B cell (primary cell): Measurements from ENCODE around the gene ONECUT3. TPM values are rescaled to one million over a fixed set of nuclear protein-coding genes. Genes with fewer than 3 reads are reported as not detected.

Experiments used
- ATAC-seq: fragments of 200-7000 bp; cut with Tn5 transposase; one replicate; pipeline ENCODE4 v1.10.0; 2021; ENCODE audit warnings: low read depth, mild to moderate bottlenecking, moderate number of reproducible peaks, moderate library complexity
- CTCF ChIA-PET: fragments of 350-600 bp; sonication (Branson Sonifier 250); formaldehyde crosslinking; loops from one replicate; lab custom pipeline; 2021; ENCODE audit warnings: antibody characterized with exemption, inconsistent platforms; lab: Charles Lee
- POLR2A ChIA-PET: fragments of 350-600 bp; sonication (Branson Sonifier 250); formaldehyde crosslinking; loops from one replicate; lab custom pipeline; 2021; ENCODE audit warnings: antibody characterized with exemption; lab: Charles Lee
- DNase-seq: peaks from one replicate; pipeline ENCODE4 v3.0.0; 2013
- H2AFZ ChIP-seq: 2 replicates; pipeline ENCODE4 v1.6.1; 2012; ENCODE audit warnings: mild to moderate bottlenecking, low read depth, low read length; ENCODE audit not compliant: insufficient read depth, poor library complexity, severe bottlenecking
- H3K27ac ChIP-seq, 2 donors: 1 replicate in 1 of 2; 2 replicates in 1 of 2; pipeline ENCODE4 v1.5.1; 2012 to 2013; ENCODE audit warnings: low read length in 2 of 2, mild to moderate bottlenecking in 2 of 2, moderate library complexity in 1 of 2
- H3K27me3 ChIP-seq, 4 experiments: fragments of 200-600 bp in 1 of 4; sonication (generic) in 1 of 4; replicated peaks in 1 of 4; 1 replicate in 2 of 4; 2 replicates in 2 of 4; pipeline versions ENCODE4 v1.6.1 to v1.7.0; 2013 to 2016; ENCODE audit warnings: low read length in 3 of 4, mild to moderate bottlenecking in 2 of 4, mixed read lengths in 1 of 4, moderate library complexity in 1 of 4; ENCODE audit not compliant: insufficient read depth in 4 of 4, control insufficient read depth in 3 of 4; ENCODE audit errors: control extremely low read depth in 1 of 4
- H3K36me3 ChIP-seq, 2 experiments: replicated peaks in 1 of 2; 1 replicate in 1 of 2; 2 replicates in 1 of 2; pipeline versions ENCODE4 v1.6.1 to v1.7.1; 2013; ENCODE audit warnings: low read length in 1 of 2; ENCODE audit not compliant: insufficient read depth in 2 of 2, control insufficient read depth in 1 of 2; ENCODE audit errors: control extremely low read depth in 1 of 2, extremely low read depth in 1 of 2
- H3K4me1 ChIP-seq, 2 donors: fragments of 200-600 bp in 1 of 2; sonication (generic) in 1 of 2; 1 replicate in 1 of 2; 2 replicates in 1 of 2; pipeline versions ENCODE4 v1.5.1 to v1.6.1; 2013 to 2017; ENCODE audit warnings: low read length in 2 of 2; ENCODE audit not compliant: control insufficient read depth in 2 of 2, insufficient read depth in 2 of 2
- H3K4me2 ChIP-seq: replicated peaks from 2 replicates; pipeline ENCODE3; 2012; ENCODE audit warnings: mild to moderate bottlenecking, low read depth, low read length; ENCODE audit not compliant: poor library complexity, severe bottlenecking
- H3K4me3 ChIP-seq, 5 experiments: fragments of 200-600 bp in 1 of 5; sonication (generic) in 1 of 5; 1 replicate in 3 of 5; 2 replicates in 2 of 5; pipeline versions ENCODE4 v1.5.1 to v1.7.0; 2011 to 2016; ENCODE audit warnings: low read length in 4 of 5, mild to moderate bottlenecking in 4 of 5, low read depth in 2 of 5, control low read depth in 1 of 5, moderate library complexity in 1 of 5; ENCODE audit not compliant: insufficient read depth in 1 of 5; ENCODE audit errors: control extremely low read depth in 1 of 5, extremely low read depth in 1 of 5
- H3K79me2 ChIP-seq: fragments of 200-600 bp; sonication (generic); one replicate; pipeline ENCODE4 v1.6.0; 2016; ENCODE audit warnings: low read length; ENCODE audit not compliant: control insufficient read depth, insufficient read depth
- H3K9ac ChIP-seq: fragments of 200-600 bp; sonication (generic); 2 replicates; pipeline ENCODE4 v1.6.1; 2017; ENCODE audit warnings: mild to moderate bottlenecking, low read length, moderate library complexity
- H3K9me3 ChIP-seq, 3 donors: one replicate each; pipeline versions ENCODE4 v1.6.1 to v1.7.1; 2013; ENCODE audit warnings: low read length in 2 of 3; ENCODE audit not compliant: control insufficient read depth in 2 of 3, insufficient read depth in 1 of 3; ENCODE audit errors: control extremely low read depth in 1 of 3
- H4K20me1 ChIP-seq: 2 replicates; pipeline ENCODE4 v1.6.0; 2012; ENCODE audit warnings: mild to moderate bottlenecking, low read length; ENCODE audit not compliant: insufficient read depth, control insufficient read depth, poor library complexity, severe bottlenecking
- H3K27ac Mint-ChIP-seq: one replicate; pipeline ENCODE4 v1.8.0; 2021; ENCODE audit warnings: mixed read lengths
- H3K27me3 Mint-ChIP-seq: one replicate; pipeline ENCODE4 v1.8.0; 2021; ENCODE audit warnings: mixed read lengths
- H3K4me1 Mint-ChIP-seq: one replicate; pipeline ENCODE4 v1.8.0; 2021; ENCODE audit warnings: mixed read lengths
- H3K4me3 Mint-ChIP-seq: one replicate; pipeline ENCODE4 v1.8.0; 2021; ENCODE audit warnings: mixed read lengths
- H3K9me3 Mint-ChIP-seq: one replicate; pipeline ENCODE4 v1.8.0; 2022; ENCODE audit warnings: mixed read lengths; ENCODE audit not compliant: insufficient read depth
- EZH2 ChIP-seq: IDR thresholded peaks from 2 replicates; pipeline ENCODE4 v1.6.1; 2012; ENCODE audit warnings: borderline replicate concordance, low read depth, mild to moderate bottlenecking, moderate library complexity, low read length; ENCODE audit not compliant: insufficient read depth, poor library complexity, severe bottlenecking
- WGBS: methylation state at CpG from one replicate; pipeline ENCODE4 v1.1.5; 2013; ENCODE audit warnings: missing lambda C conversion rate; ENCODE audit not compliant: insufficient coverage; 5-methylcytosine and 5-hydroxymethylcytosine counted together
- intact Hi-C: fragments of 100-400 bp; cut with micrococcal nuclease; formaldehyde crosslinking; loops from one replicate; pipeline ENCODE4 v1.10.0; 2022
- polyA plus RNA-seq: library from polyadenylated mRNA; depleted of rRNA; stranded (reverse); fragments of >200 nt; gene quantifications from 2 replicates; pipeline ENCODE4 v1.2.3, GENCODE V29; 2012
- total RNA-seq, 2 donors: library from RNA; stranded (reverse); fragments of 120-200 nt in 1 of 2; gene quantifications; 1 replicate in 1 of 2; 2 replicates in 1 of 2; pipeline versions ENCODE4 v1.2.3 to v1.2.4, GENCODE V29; 2013 to 2022
- TF ChIP-seq, protein P1 (sequence below): fragments of 200-600 bp; IDR thresholded peaks from one replicate; pipeline ENCODE4 v1.8.0; 2022; ENCODE audit warnings: antibody characterized with exemption, mild to moderate bottlenecking

Gene ONECUT3
- total and polyA plus RNA-seq, 2 donors (not counting 1 experiment from before 2014, with no cell fraction given): not detected

DNA sequence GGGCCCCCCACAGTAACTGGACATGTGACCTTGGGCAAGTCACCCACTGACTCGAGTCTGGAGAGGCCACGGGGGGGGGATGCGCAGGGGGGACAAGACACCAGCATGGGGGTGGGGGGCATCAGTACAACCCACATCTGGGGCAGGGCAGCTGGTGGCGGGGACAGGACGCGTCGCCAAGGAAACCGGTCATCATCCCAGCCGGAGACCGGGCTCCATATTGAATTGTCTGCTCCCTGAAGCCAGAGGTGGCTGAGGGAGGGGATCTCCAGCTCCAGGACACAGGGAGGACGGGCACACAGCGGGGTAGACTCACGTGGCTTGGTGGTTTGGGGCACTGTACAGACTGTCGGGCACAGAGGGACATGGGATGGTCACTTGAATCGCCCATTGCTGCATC lies 11.4 kb downstream of the ONECUT3 start:
- H3K27me3 Mint-ChIP-seq: peaks cover 55% of the 10 kb centered on the region

More for the DNA sequence above, 11.4 kb downstream of the ONECUT3 start:
- H3K4me2 ChIP-seq: no peak overlapping the region
- WGBS: 12% methylated on average over 15 of the region's 15 CpGs
- no peaks in the 10 kb centered on the region for H4K20me1 ChIP-seq
- POLR2A ChIA-PET: interaction anchor here (0.6 kb wide), 1 partner anchor 327 kb away, joined by 3 read pairs; no protein-coding TSS in a partner anchor
- ATAC-seq (no peak), DNase-seq (no peak)
- H3K36me3 ChIP-seq: no peaks in the 10 kb centered on the region
- no peak overlapping the region for H3K27ac ChIP-seq
- H3K4me1 ChIP-seq: peaks cover 16 to 34% of the 10 kb centered on the region in 2 donors
- Mint-ChIP-seq H3K9me3 (no peaks in the 10 kb centered on the region), H3K4me1 (peaks cover 4% of the 10 kb centered on the region), H3K4me3 (no peak overlapping the region), H3K27ac (no peak overlapping the region)
- intact Hi-C loops: loop anchor here (5.0 kb wide), 1 partner anchor 157 kb away; the partner anchor contains the start of gene UQCR11
- H2AFZ ChIP-seq: no peak overlapping the region
- TF ChIP-seq EZH2: no peak
- TF ChIP-seq, protein P1, sequence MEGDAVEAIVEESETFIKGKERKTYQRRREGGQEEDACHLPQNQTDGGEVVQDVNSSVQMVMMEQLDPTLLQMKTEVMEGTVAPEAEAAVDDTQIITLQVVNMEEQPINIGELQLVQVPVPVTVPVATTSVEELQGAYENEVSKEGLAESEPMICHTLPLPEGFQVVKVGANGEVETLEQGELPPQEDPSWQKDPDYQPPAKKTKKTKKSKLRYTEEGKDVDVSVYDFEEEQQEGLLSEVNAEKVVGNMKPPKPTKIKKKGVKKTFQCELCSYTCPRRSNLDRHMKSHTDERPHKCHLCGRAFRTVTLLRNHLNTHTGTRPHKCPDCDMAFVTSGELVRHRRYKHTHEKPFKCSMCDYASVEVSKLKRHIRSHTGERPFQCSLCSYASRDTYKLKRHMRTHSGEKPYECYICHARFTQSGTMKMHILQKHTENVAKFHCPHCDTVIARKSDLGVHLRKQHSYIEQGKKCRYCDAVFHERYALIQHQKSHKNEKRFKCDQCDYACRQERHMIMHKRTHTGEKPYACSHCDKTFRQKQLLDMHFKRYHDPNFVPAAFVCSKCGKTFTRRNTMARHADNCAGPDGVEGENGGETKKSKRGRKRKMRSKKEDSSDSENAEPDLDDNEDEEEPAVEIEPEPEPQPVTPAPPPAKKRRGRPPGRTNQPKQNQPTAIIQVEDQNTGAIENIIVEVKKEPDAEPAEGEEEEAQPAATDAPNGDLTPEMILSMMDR: no peak
- H3K9me3 ChIP-seq: peaks cover 0 to 81% (median 0%) of the 10 kb centered on the region in 3 donors
- H3K4me3 ChIP-seq: no peak overlapping the region
- peaks cover 0 to 96% (median 65%) of the 10 kb centered on the region in 4 experiments for H3K27me3 ChIP-seq
- no peaks in the 10 kb centered on the region for H3K79me2 ChIP-seq
- CTCF ChIA-PET: interaction anchor here (0.5 to 3.7 kb wide), 3 partner anchors 18 to 142 kb away, joined by 3 to 28 read pairs (median 3); no protein-coding TSS in a partner anchor
- H3K9ac ChIP-seq: no peak overlapping the region
